Right atrium auricular region (tissue), 2 donors: Measurements from ENCODE around the gene PDE11A. TPM values are rescaled to one million over a fixed set of nuclear protein-coding genes. Genes with fewer than 3 reads are reported as not detected.

Source experiments
- DNase-seq: peaks from one replicate; pipeline ENCODE4 v3.0.0-alpha.2; 2019; ENCODE audit warnings: low spot score
- H3K27ac ChIP-seq, 2 donors: fragments of 200-600 bp; sonication (generic); 1 replicate in 1 of 2; 2 replicates in 1 of 2; pipeline ENCODE4 v1.5.1; 2016 to 2019
- H3K27me3 ChIP-seq, 2 donors: fragments of 200-600 bp; sonication (generic); one replicate each; pipeline versions ENCODE4 v1.5.1 to v1.6.0; 2017 to 2019
- H3K36me3 ChIP-seq: fragments of 200-600 bp; sonication (generic); one replicate; pipeline ENCODE4 v1.5.1; 2016
- H3K4me1 ChIP-seq, 2 donors: fragments of 200-600 bp; sonication (generic); one replicate each; pipeline versions ENCODE4 v1.5.1 to v1.6.0; 2017 to 2019
- H3K4me3 ChIP-seq, 2 donors: fragments of 200-600 bp; sonication (generic); 1 replicate in 1 of 2; 2 replicates in 1 of 2; pipeline ENCODE4 v1.5.1; 2017 to 2019; ENCODE audit warnings: mild to moderate bottlenecking in 1 of 2, moderate library complexity in 1 of 2
- H3K9me3 ChIP-seq, 2 donors: fragments of 200-600 bp; sonication (generic); one replicate each; pipeline ENCODE4 v1.5.1; 2019
- CTCF ChIP-seq, 2 donors: fragments of 200-600 bp; sonication (generic); IDR thresholded peaks; one replicate each; pipeline ENCODE4 v1.5.1; 2019; ENCODE audit warnings: antibody characterized with exemption in 2 of 2
- total RNA-seq, 2 donors: library from RNA; depleted of rRNA; stranded (reverse); fragments of >200 nt; gene quantifications; one replicate each; pipeline ENCODE4 v1.1.0, GENCODE V29; 2016

The PDE11A gene
- total RNA-seq, 2 donors from 2014 or later: 1.2 TPM; not detected in 1

GRCh38 chr2:177818412-177818811, 254.2 kb downstream of the PDE11A start:
- no peak overlapping the region for H3K4me3 ChIP-seq
- no peak for TF ChIP-seq CTCF (IDR thresholded peaks at IDR 0.05)
- H3K36me3 ChIP-seq: no peaks in the 10 kb centered on the region
- no peaks in the 10 kb centered on the region for H3K4me1 ChIP-seq
- H3K27ac ChIP-seq: no peak overlapping the region
- DNase-seq: no peak
- H3K9me3 ChIP-seq: no peaks in the 10 kb centered on the region
- H3K27me3 ChIP-seq: no peaks in the 10 kb centered on the region

GRCh38 chr2:177817300-177817699, 255.3 kb downstream of the PDE11A start:
- Histone ChIP-seq H3K27ac (no peak overlapping the region), H3K9me3 (no peaks in the 10 kb centered on the region), H3K4me3 (no peak overlapping the region), H3K4me1 (no peaks in the 10 kb centered on the region), H3K36me3 (no peaks in the 10 kb centered on the region), H3K27me3 (no peaks in the 10 kb centered on the region)
- DNase-seq: no peak
- TF ChIP-seq CTCF (IDR thresholded peaks at IDR 0.05): no peak

GRCh38 chr2:177816766-177817165, 255.8 kb downstream of the PDE11A start:
- H3K9me3 ChIP-seq: no peaks in the 10 kb centered on the region
- H3K36me3 ChIP-seq: no peaks in the 10 kb centered on the region
- H3K4me3 ChIP-seq: no peak overlapping the region
- TF ChIP-seq CTCF (IDR thresholded peaks at IDR 0.05): no peak
- H3K4me1 ChIP-seq: no peaks in the 10 kb centered on the region
- no peak for DNase-seq
- no peaks in the 10 kb centered on the region for H3K27me3 ChIP-seq
- H3K27ac ChIP-seq: no peak overlapping the region

- Histone ChIP-seq H3K4me3 (no peak overlapping the region), H3K27me3 (no peaks in the 10 kb centered on the region), H3K9me3 (no peaks in the 10 kb centered on the region), H3K27ac (no peak overlapping the region), H3K4me1 (no peaks in the 10 kb centered on the region), H3K36me3 (no peaks in the 10 kb centered on the region)
- DNase-seq: no peak
- TF ChIP-seq CTCF (IDR thresholded peaks at IDR 0.05): no peak
Measured at GRCh38 chr2:177812713-177813396, 259.7 kb downstream of the PDE11A start.

- Histone ChIP-seq H3K27ac (no peak overlapping the region), H3K27me3 (no peaks in the 10 kb centered on the region), H3K36me3 (no peaks in the 10 kb centered on the region), H3K4me1 (no peaks in the 10 kb centered on the region), H3K4me3 (no peak overlapping the region), H3K9me3 (peaks cover 0 to 11% of the 10 kb centered on the region in 2 donors)
- TF ChIP-seq CTCF (IDR thresholded peaks at IDR 0.05): no peak
- DNase-seq: no peak
Measured at GRCh38 chr2:177810906-177811305, 261.7 kb downstream of the PDE11A start.
